GM10847 (cell line): ENCODE data around the gene GGN.

Experiments used
- POLR2A ChIP-seq: IDR thresholded peaks from 2 replicates; pipeline ENCODE4 v1.6.1; 2011; ENCODE audit not compliant: insufficient read length; ENCODE audit errors: extremely low read depth

GGN gene

GRCh38 chr19:38417146-38417543, 29.3 kb upstream of the GGN start:
- TF ChIP-seq POLR2A = no peak

- no peak for TF ChIP-seq POLR2A
Measured at GRCh38 chr19:38413416-38413815, 25.6 kb upstream of the GGN start.

GRCh38 chr19:38412961-38413360, 25.1 kb upstream of the GGN start:
- TF ChIP-seq POLR2A = no peak

- no peak for TF ChIP-seq POLR2A
Measured at GRCh38 chr19:38412491-38412890, 24.7 kb upstream of the GGN start.

- TF ChIP-seq POLR2A = no peak
Measured at GRCh38 chr19:38411041-38411712, 23.3 kb upstream of the GGN start.

- no peak for TF ChIP-seq POLR2A
Measured at GRCh38 chr19:38409631-38410133, 21.8 kb upstream of the GGN start.

- TF ChIP-seq POLR2A = no peak
Measured at GRCh38 chr19:38405276-38405675, 17.4 kb upstream of the GGN start.

GRCh38 chr19:38404858-38405257, 17.0 kb upstream of the GGN start:
- no peak for TF ChIP-seq POLR2A

GRCh38 chr19:38402967-38403674, 15.3 kb upstream of the GGN start, which contains the start of gene FAM98C:
TSS of gene FAM98C (plus strand) at chr19:38403093. CDS start at chr19:38403154, 61 bp downstream.
- peak; percentile 31 for TF ChIP-seq POLR2A

- no peak for TF ChIP-seq POLR2A
Measured at GRCh38 chr19:38402623-38402966, 14.8 kb upstream of the GGN start.

GRCh38 chr19:38401148-38401547, 13.3 kb upstream of the GGN start:
- TF ChIP-seq POLR2A = no peak

GRCh38 chr19:38400361-38400760, 12.5 kb upstream of the GGN start:
- no peak for TF ChIP-seq POLR2A

- no peak for TF ChIP-seq POLR2A
Measured at GRCh38 chr19:38399537-38399936, 11.7 kb upstream of the GGN start.

GRCh38 chr19:38399081-38399480, 11.2 kb upstream of the GGN start:
- TF ChIP-seq POLR2A = no peak

GRCh38 chr19:38395381-38396114, 7.7 kb upstream of the GGN start:
- TF ChIP-seq POLR2A = no peak

- no peak for TF ChIP-seq POLR2A
Measured at GRCh38 chr19:38394488-38394887, 6.7 kb upstream of the GGN start.
